Measurements from ENCODE around the gene SORCS1. TPM values are rescaled to one million over a fixed set of nuclear protein-coding genes. Genes with fewer than 3 reads are reported as not detected.

Gene SORCS1
- total and polyA plus RNA-seq, 4 experiments from 2014 or later: not detected

DNA sequence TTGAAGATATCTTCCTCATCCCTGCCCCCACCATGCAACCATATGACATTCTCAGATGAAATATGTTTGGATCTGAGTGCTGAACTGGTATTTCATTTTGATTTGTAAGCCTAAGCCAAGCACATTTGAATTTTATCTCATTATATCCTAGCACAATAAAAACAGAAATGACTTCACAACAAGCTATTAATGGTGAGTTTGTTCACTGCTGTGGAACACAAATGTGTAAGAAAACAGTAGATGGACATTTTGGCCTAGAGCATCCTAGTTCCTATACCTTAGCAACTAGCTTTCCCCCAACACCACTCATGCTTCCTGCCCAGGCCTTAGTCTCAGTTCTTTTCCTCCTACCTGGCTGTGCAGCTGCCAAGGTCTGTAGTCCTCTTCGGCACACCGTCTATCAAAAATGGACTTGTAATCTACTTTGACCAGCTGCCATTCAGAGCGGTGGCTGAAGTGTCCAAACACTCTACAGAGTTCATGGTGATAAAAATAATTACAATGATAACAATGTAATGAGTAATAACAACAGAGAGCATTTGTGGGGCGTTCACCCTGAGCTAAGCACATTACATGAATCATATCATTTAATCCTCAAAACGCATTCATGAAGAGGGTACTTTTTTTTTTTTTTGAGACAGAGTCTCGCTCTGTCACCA lies 491.9 kb downstream of the SORCS1 start:
- CTCF ChIA-PET (ENCODE audit: partially characterized antibody): no interaction called here

DNA sequence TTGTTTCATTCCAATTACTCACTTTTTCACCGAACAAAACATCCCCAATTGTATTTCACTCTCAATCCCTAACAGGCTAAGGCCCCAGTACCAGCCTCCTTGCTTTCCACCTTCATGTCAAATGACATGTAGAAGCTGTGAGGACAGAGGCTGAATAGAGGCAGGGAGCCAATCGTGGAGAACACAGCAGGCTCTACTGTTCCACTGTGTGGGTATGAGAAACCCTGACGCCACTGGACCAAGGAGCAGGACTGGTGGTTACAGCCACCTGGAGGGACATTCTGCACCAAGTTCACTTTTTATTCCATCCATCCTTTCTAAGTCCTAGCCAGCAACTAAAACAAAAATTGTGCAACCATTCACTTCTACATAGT lies 502.8 kb downstream of the SORCS1 start:
- no peak for DNase-seq
- no peak overlapping the region for H3K27ac Mint-ChIP-seq
- H3K9me3 Mint-ChIP-seq: peaks cover 0 to 12% (median 4%) of the 10 kb centered on the region in 8 donors
- peaks cover 0 to 4% of the 10 kb centered on the region in 2 donors for H3K9me3 ChIP-seq (ENCODE audit: control insufficient read depth in 1 of 2, low read length in 2 of 2)
- intact Hi-C loops (cut with micrococcal nuclease): no loop called here
- no peak overlapping the region for H3K27ac ChIP-seq (ENCODE audit: low read depth, low read length)
- no peak overlapping the region for H3K4me3 Mint-ChIP-seq
- H3K4me3 ChIP-seq (ENCODE audit: low read length in 2 of 2): no peak overlapping the region
- no peaks in the 10 kb centered on the region for H3K4me1 ChIP-seq (ENCODE audit: insufficient read depth, low read length)
- no peaks in the 10 kb centered on the region for H3K36me3 ChIP-seq (ENCODE audit: insufficient read depth, low read length)
- H3K4me1 Mint-ChIP-seq: no peaks in the 10 kb centered on the region
- CTCF ChIA-PET (ENCODE audit: partially characterized antibody): no interaction called here
- H3K27me3 ChIP-seq (ENCODE audit: insufficient read depth, low read length): no peaks in the 10 kb centered on the region
- no peaks in the 10 kb centered on the region for H3K36me3 Mint-ChIP-seq
- POLR2A ChIA-PET (ENCODE audit: partially characterized antibody): no interaction called here
- no peaks in the 10 kb centered on the region for H3K27me3 Mint-ChIP-seq

More for the DNA sequence above, 491.9 kb downstream of the SORCS1 start:
- H3K9me3 ChIP-seq (ENCODE audit: control insufficient read depth in 1 of 2, low read length in 2 of 2): peaks cover 4% of the 10 kb centered on the region in 2 donors
- intact Hi-C loops (cut with micrococcal nuclease): no loop called here
- no peak overlapping the region for H3K4me3 ChIP-seq (ENCODE audit: low read length in 2 of 2)
- H3K36me3 Mint-ChIP-seq: no peaks in the 10 kb centered on the region
- POLR2A ChIA-PET (ENCODE audit: partially characterized antibody): no interaction called here
- no peak overlapping the region for H3K27ac Mint-ChIP-seq
- DNase-seq: no peak
- H3K36me3 ChIP-seq (ENCODE audit: insufficient read depth, low read length): no peaks in the 10 kb centered on the region
- peaks cover 2 to 28% (median 10%) of the 10 kb centered on the region in 8 donors for H3K9me3 Mint-ChIP-seq
- H3K4me3 Mint-ChIP-seq: no peak overlapping the region
- no peaks in the 10 kb centered on the region for H3K4me1 ChIP-seq (ENCODE audit: insufficient read depth, low read length)
- H3K27me3 ChIP-seq (ENCODE audit: insufficient read depth, low read length): no peaks in the 10 kb centered on the region
- H3K27me3 Mint-ChIP-seq: no peaks in the 10 kb centered on the region
- no peaks in the 10 kb centered on the region for H3K4me1 Mint-ChIP-seq
- H3K27ac ChIP-seq (ENCODE audit: low read depth, low read length): no peak overlapping the region

DNA sequence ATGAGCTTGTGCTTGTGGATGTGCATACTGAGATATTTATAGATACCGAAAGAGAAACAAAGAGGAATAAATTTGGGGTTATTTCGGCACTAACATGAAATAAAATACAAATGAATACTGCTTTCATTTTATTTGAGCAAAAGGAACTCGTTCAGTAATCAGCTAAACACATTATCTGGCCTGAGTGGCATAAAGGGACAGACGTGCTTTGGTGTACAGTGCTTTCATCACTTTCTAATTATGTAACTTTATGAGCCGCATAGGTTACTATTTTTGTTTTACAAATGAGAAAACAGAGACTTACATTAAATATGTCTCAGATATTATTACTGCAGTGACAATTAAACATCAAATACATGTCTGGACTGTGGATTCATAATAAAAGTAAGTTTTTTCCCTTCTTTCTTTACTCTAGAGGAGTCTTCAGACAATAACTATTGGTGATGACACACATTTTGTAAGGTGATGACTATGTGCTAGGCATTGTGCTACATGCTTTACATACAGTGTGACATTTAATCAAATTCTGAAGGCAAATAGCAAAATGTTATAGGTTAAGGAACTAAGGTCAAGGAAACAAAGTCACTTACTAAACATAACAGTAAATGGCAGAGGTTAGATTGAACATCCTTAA lies 503.3 kb downstream of the SORCS1 start:
- no peak overlapping the region for H3K27ac Mint-ChIP-seq
- H3K9me3 Mint-ChIP-seq: peaks cover 0 to 12% (median 4%) of the 10 kb centered on the region in 8 donors
- H3K4me1 Mint-ChIP-seq: no peaks in the 10 kb centered on the region
- POLR2A ChIA-PET (ENCODE audit: partially characterized antibody): no interaction called here
- peaks cover 0 to 4% of the 10 kb centered on the region in 2 donors for H3K9me3 ChIP-seq (ENCODE audit: control insufficient read depth in 1 of 2, low read length in 2 of 2)
- no peaks in the 10 kb centered on the region for H3K27me3 ChIP-seq (ENCODE audit: insufficient read depth, low read length)
- no peak overlapping the region for H3K4me3 Mint-ChIP-seq
- H3K36me3 ChIP-seq (ENCODE audit: insufficient read depth, low read length): no peaks in the 10 kb centered on the region
- CTCF ChIA-PET (ENCODE audit: partially characterized antibody): no interaction called here
- H3K4me3 ChIP-seq (ENCODE audit: low read length in 2 of 2): no peak overlapping the region
- H3K27me3 Mint-ChIP-seq: no peaks in the 10 kb centered on the region
- no peak overlapping the region for H3K27ac ChIP-seq (ENCODE audit: low read depth, low read length)
- no peaks in the 10 kb centered on the region for H3K36me3 Mint-ChIP-seq
- DNase-seq: no peak
- no peaks in the 10 kb centered on the region for H3K4me1 ChIP-seq (ENCODE audit: insufficient read depth, low read length)
- intact Hi-C loops (cut with micrococcal nuclease): no loop called here

DNA sequence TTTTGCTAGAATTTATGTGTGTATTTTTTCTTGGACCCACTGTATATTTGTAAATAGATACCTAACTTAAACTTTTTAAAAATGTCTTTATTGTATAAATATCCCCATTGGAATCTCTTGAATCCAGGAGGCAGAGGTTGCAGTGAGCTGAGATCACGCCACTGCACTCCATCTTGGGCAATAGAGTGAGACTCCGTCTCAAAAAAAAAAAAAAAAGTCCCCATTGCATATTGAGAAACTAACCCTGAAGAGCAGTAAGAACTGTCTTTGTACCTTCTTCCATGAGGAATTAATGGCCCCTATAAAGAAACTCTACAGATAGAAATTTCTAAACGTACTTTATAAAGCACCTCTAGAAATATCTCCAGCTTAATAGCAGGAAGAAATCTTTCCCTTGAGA lies 504.0 kb downstream of the SORCS1 start:
- H3K27me3 ChIP-seq (ENCODE audit: insufficient read depth, low read length): no peaks in the 10 kb centered on the region
- Mint-ChIP-seq H3K4me1 (no peaks in the 10 kb centered on the region), H3K36me3 (no peaks in the 10 kb centered on the region), H3K27ac (no peak overlapping the region), H3K27me3 (no peaks in the 10 kb centered on the region), H3K9me3 (peaks cover 0 to 12% (median 4%) of the 10 kb centered on the region in 8 donors), H3K4me3 (no peak overlapping the region)
- no peak for DNase-seq
- ChIA-PET CTCF (ENCODE audit: partially characterized antibody) (no interaction called here), POLR2A (ENCODE audit: partially characterized antibody) (no interaction called here)
- no peaks in the 10 kb centered on the region for H3K4me1 ChIP-seq (ENCODE audit: insufficient read depth, low read length)
- intact Hi-C loops (cut with micrococcal nuclease): no loop called here
- no peak overlapping the region for H3K4me3 ChIP-seq (ENCODE audit: low read length in 2 of 2)
- no peak overlapping the region for H3K27ac ChIP-seq (ENCODE audit: low read depth, low read length)
- peaks cover 0 to 4% of the 10 kb centered on the region in 2 donors for H3K9me3 ChIP-seq (ENCODE audit: control insufficient read depth in 1 of 2, low read length in 2 of 2)
- H3K36me3 ChIP-seq (ENCODE audit: insufficient read depth, low read length): no peaks in the 10 kb centered on the region

DNA sequence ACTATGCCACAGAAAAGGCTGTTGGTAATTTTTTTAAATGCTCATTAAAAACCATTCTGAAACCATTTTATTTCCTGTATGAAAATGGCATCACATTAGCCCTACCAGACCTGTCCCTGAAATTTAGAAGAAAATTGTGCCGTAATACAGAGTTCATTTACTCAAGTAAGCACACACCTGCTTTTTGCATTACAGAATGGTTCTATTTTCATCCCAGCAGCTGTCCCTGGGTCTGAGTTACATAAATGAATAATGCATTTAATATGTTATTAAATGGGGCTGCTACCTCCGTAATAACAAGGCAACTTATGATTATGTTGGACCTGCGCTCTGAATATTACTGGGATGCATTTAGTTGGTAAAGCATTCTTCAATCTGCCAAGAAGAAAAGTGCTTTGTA lies 508.9 kb downstream of the SORCS1 start:
- ChIA-PET CTCF (ENCODE audit: partially characterized antibody) (no interaction called here), POLR2A (ENCODE audit: partially characterized antibody) (no interaction called here)
- Histone ChIP-seq H3K4me1 (ENCODE audit: insufficient read depth, low read length) (no peaks in the 10 kb centered on the region), H3K4me3 (ENCODE audit: low read length in 2 of 2) (no peak overlapping the region), H3K27me3 (ENCODE audit: insufficient read depth, low read length) (peaks cover 6% of the 10 kb centered on the region), H3K9me3 (ENCODE audit: control insufficient read depth in 1 of 2, low read length in 2 of 2) (no peaks in the 10 kb centered on the region), H3K36me3 (ENCODE audit: insufficient read depth, low read length) (no peaks in the 10 kb centered on the region), H3K27ac (ENCODE audit: low read depth, low read length) (no peak overlapping the region)
- DNase-seq: no peak
- H3K4me3 Mint-ChIP-seq: no peak overlapping the region
- no peak overlapping the region for H3K27ac Mint-ChIP-seq
- no peaks in the 10 kb centered on the region for H3K4me1 Mint-ChIP-seq
- intact Hi-C loops (cut with micrococcal nuclease): no loop called here
- peaks cover 0 to 4% (median 0%) of the 10 kb centered on the region in 8 donors for H3K9me3 Mint-ChIP-seq
- H3K36me3 Mint-ChIP-seq: no peaks in the 10 kb centered on the region
- H3K27me3 Mint-ChIP-seq: no peaks in the 10 kb centered on the region

DNA sequence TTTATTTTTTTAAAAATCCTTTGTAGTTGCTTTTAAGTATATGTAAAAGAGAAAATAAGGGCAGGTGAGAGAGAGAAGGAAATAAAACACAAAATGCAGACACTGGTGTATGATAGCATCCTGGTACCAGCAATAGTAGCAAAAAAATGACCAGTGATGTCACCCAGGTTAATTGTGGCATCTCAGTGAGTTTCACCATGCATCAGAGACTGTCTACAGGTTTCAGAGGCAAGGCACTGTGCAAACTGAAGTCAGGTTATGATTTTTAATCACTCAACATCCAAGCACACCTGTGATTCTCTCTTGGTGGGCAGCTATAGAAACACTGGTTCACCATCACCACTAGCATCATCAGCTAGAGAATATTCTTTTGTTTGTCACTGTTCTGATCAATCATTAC lies 509.3 kb downstream of the SORCS1 start:
- Mint-ChIP-seq H3K9me3 (peaks cover 0 to 4% (median 0%) of the 10 kb centered on the region in 8 donors), H3K27ac (no peak overlapping the region), H3K4me3 (no peak overlapping the region), H3K36me3 (no peaks in the 10 kb centered on the region), H3K27me3 (no peaks in the 10 kb centered on the region), H3K4me1 (no peaks in the 10 kb centered on the region)
- Histone ChIP-seq H3K27me3 (ENCODE audit: insufficient read depth, low read length) (peaks cover 6% of the 10 kb centered on the region), H3K4me3 (ENCODE audit: low read length in 2 of 2) (no peak overlapping the region), H3K27ac (ENCODE audit: low read depth, low read length) (no peak overlapping the region), H3K36me3 (ENCODE audit: insufficient read depth, low read length) (no peaks in the 10 kb centered on the region), H3K9me3 (ENCODE audit: control insufficient read depth in 1 of 2, low read length in 2 of 2) (no peaks in the 10 kb centered on the region), H3K4me1 (ENCODE audit: insufficient read depth, low read length) (no peaks in the 10 kb centered on the region)
- CTCF ChIA-PET (ENCODE audit: partially characterized antibody): no interaction called here
- POLR2A ChIA-PET (ENCODE audit: partially characterized antibody): no interaction called here
- no peak for DNase-seq
- intact Hi-C loops (cut with micrococcal nuclease): no loop called here

DNA sequence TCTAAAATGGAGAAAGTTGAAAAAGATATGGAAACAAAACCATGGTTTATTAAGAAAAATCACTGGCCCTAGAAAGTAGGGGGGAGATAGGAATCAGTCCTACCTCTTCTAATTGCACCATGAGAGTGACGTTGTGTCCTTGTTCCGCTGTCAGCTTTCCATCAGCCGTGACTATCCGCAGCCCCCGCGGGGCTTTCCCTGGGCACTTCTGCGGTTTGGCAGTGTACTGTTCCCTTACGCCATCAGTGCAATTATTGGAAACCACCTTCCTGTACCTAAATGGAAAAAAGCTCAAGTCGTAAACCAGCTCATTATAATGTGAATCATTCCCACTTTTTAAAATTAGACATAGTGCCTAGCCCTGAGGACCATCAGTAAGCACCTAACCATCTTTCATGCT lies 512.2 kb downstream of the SORCS1 start:
- intact Hi-C loops (cut with micrococcal nuclease): no loop called here
- H3K4me1 ChIP-seq (ENCODE audit: insufficient read depth, low read length): no peaks in the 10 kb centered on the region
- no peak overlapping the region for H3K4me3 ChIP-seq (ENCODE audit: low read length in 2 of 2)
- H3K27ac ChIP-seq (ENCODE audit: low read depth, low read length): no peak overlapping the region
- peaks cover 6% of the 10 kb centered on the region for H3K27me3 ChIP-seq (ENCODE audit: insufficient read depth, low read length)
- no peaks in the 10 kb centered on the region for H3K36me3 ChIP-seq (ENCODE audit: insufficient read depth, low read length)
- H3K9me3 ChIP-seq (ENCODE audit: control insufficient read depth in 1 of 2, low read length in 2 of 2): no peaks in the 10 kb centered on the region
- H3K9me3 Mint-ChIP-seq: peaks cover 0 to 3% (median 0%) of the 10 kb centered on the region in 8 donors
- DNase-seq: no peak
- no peak overlapping the region for H3K27ac Mint-ChIP-seq
- no peaks in the 10 kb centered on the region for H3K27me3 Mint-ChIP-seq
- CTCF ChIA-PET (ENCODE audit: partially characterized antibody): no interaction called here
- H3K4me3 Mint-ChIP-seq: no peak overlapping the region
- H3K4me1 Mint-ChIP-seq: no peaks in the 10 kb centered on the region
- no peaks in the 10 kb centered on the region for H3K36me3 Mint-ChIP-seq
- POLR2A ChIA-PET (ENCODE audit: partially characterized antibody): no interaction called here
